Neutrophil (primary cell): ENCODE data around the gene HPGD.

Experiments
- H3K27ac ChIP-seq: fragments of 200-600 bp; sonication (generic); 2 replicates; pipeline ENCODE4 v1.5.1; 2016; ENCODE audit warnings: mild to moderate bottlenecking, moderate library complexity
- H3K27me3 ChIP-seq: fragments of 200-600 bp; sonication (generic); 2 replicates; pipeline ENCODE4 v1.6.0; 2016; ENCODE audit warnings: mild to moderate bottlenecking
- H3K36me3 ChIP-seq: fragments of 200-600 bp; sonication (generic); 2 replicates; pipeline ENCODE4 v1.5.1; 2017
- H3K4me1 ChIP-seq, 2 experiments: fragments of 200-600 bp in 1 of 2; sonication (generic) in 1 of 2; 1 replicate in 1 of 2; 2 replicates in 1 of 2; pipeline versions ENCODE4 v1.5.1 to v1.6.1; 2013 to 2016; ENCODE audit warnings: low read depth in 1 of 2, low read length in 1 of 2, mild to moderate bottlenecking in 1 of 2, moderate library complexity in 1 of 2; ENCODE audit not compliant: control insufficient read depth in 1 of 2, insufficient read depth in 1 of 2
- H3K4me3 ChIP-seq, 2 experiments: fragments of 200-600 bp in 1 of 2; sonication (generic) in 1 of 2; 1 replicate in 1 of 2; 2 replicates in 1 of 2; pipeline ENCODE4 v1.5.1; 2013 to 2016; ENCODE audit warnings: low read depth in 1 of 2, low read length in 1 of 2, mild to moderate bottlenecking in 1 of 2, moderate library complexity in 1 of 2
- H3K9me3 ChIP-seq: fragments of 200-600 bp; sonication (generic); 2 replicates; pipeline ENCODE4 v1.5.1; 2016
- CTCF ChIP-seq: fragments of 200-600 bp; sonication (generic); IDR thresholded peaks from 2 replicates; pipeline ENCODE4 v1.5.1; 2016; ENCODE audit warnings: antibody characterized with exemption

The HPGD gene

GRCh38 chr4:174520660-174521059 is 1.6 kb downstream of the HPGD start:
- peaks cover 62% of the 10 kb centered on the region for H3K27me3 ChIP-seq
- no peak overlapping the region for H3K4me3 ChIP-seq
- no peak for TF ChIP-seq CTCF
- no peak overlapping the region for H3K27ac ChIP-seq
- H3K4me1 ChIP-seq = peaks cover 21 to 29% of the 10 kb centered on the region in 2 experiments
- no peaks in the 10 kb centered on the region for H3K9me3 ChIP-seq
- no peaks in the 10 kb centered on the region for H3K36me3 ChIP-seq

- H3K9me3 ChIP-seq = no peaks in the 10 kb centered on the region
- H3K4me1 ChIP-seq = peaks cover 21 to 25% of the 10 kb centered on the region in 2 experiments
- no peak overlapping the region for H3K4me3 ChIP-seq
- H3K27ac ChIP-seq = no peak overlapping the region
- H3K27me3 ChIP-seq = peaks cover 37% of the 10 kb centered on the region
- no peaks in the 10 kb centered on the region for H3K36me3 ChIP-seq
- no peak for TF ChIP-seq CTCF
Measured at GRCh38 chr4:174517502-174518445, 4.5 kb downstream of the HPGD start.

GRCh38 chr4:174516794-174517193 is 5.5 kb downstream of the HPGD start:
- Histone ChIP-seq H3K4me3 (no peak overlapping the region), H3K9me3 (no peaks in the 10 kb centered on the region), H3K4me1 (peaks cover 14 to 17% of the 10 kb centered on the region in 2 experiments), H3K27ac (no peak overlapping the region), H3K36me3 (no peaks in the 10 kb centered on the region), H3K27me3 (peaks cover 27% of the 10 kb centered on the region)
- TF ChIP-seq CTCF = no peak

GRCh38 chr4:174516345-174516744 is 5.9 kb downstream of the HPGD start:
- H3K27me3 ChIP-seq = peaks cover 22% of the 10 kb centered on the region
- H3K36me3 ChIP-seq = no peaks in the 10 kb centered on the region
- no peak for TF ChIP-seq CTCF
- no peak overlapping the region for H3K27ac ChIP-seq
- peaks cover 10 to 13% of the 10 kb centered on the region in 2 experiments for H3K4me1 ChIP-seq
- no peaks in the 10 kb centered on the region for H3K9me3 ChIP-seq
- H3K4me3 ChIP-seq = no peak overlapping the region

- Histone ChIP-seq H3K27ac (no peak overlapping the region), H3K4me3 (no peak overlapping the region), H3K4me1 (no peaks in the 10 kb centered on the region), H3K27me3 (peaks cover 4% of the 10 kb centered on the region), H3K36me3 (no peaks in the 10 kb centered on the region), H3K9me3 (no peaks in the 10 kb centered on the region)
- no peak for TF ChIP-seq CTCF
Measured at GRCh38 chr4:174512745-174513144, 9.5 kb downstream of the HPGD start.
